OCI-LY1 (cell line): Measurements from ENCODE around the gene FRG2B.

Source experiments
- H2AFZ ChIP-seq: fragments of 200-600 bp; sonication (generic), shearing (Covaris generic); 2 replicates; pipeline ENCODE4 v1.6.0; 2014; ENCODE audit warnings: antibody characterized with exemption, mild to moderate bottlenecking, low read length
- H3F3A ChIP-seq: fragments of 200-600 bp; sonication (generic), shearing (Covaris generic); 2 replicates; pipeline ENCODE4 v1.6.0; 2014; ENCODE audit warnings: mild to moderate bottlenecking, antibody characterized with exemption, low read length, moderate library complexity; ENCODE audit not compliant: insufficient read depth
- H3K27ac ChIP-seq: fragments of 200-600 bp; sonication (generic); 2 replicates; pipeline ENCODE4 v1.5.1; 2014; ENCODE audit warnings: low read length, mixed run types, mild to moderate bottlenecking, low read depth; ENCODE audit not compliant: poor library complexity, severe bottlenecking
- H3K27me3 ChIP-seq: fragments of 200-600 bp; sonication (generic); 2 replicates; pipeline ENCODE4 v1.6.0; 2014; ENCODE audit warnings: antibody characterized with exemption, mild to moderate bottlenecking, low read length, moderate library complexity; ENCODE audit not compliant: insufficient read depth
- H3K36me3 ChIP-seq: fragments of 200-600 bp; sonication (generic); 2 replicates; pipeline ENCODE4 v1.6.1; 2014; ENCODE audit warnings: mild to moderate bottlenecking, antibody characterized with exemption, low read length, moderate library complexity, mixed read lengths; ENCODE audit not compliant: insufficient read depth
- H3K4me1 ChIP-seq: fragments of 200-600 bp; sonication (generic); 2 replicates; pipeline ENCODE4 v1.5.1; 2014; ENCODE audit warnings: mild to moderate bottlenecking, low read length, moderate library complexity; ENCODE audit not compliant: insufficient read depth, severe bottlenecking
- H3K4me2 ChIP-seq: fragments of 200-600 bp; sonication (generic), shearing (Covaris generic); 2 replicates; pipeline ENCODE4 v1.6.1; 2014; ENCODE audit warnings: low read length
- H3K4me3 ChIP-seq: fragments of 200-600 bp; sonication (generic); 2 replicates; pipeline ENCODE4 v1.5.1; 2014; ENCODE audit warnings: low read length, low read depth, mild to moderate bottlenecking, mixed read lengths; ENCODE audit not compliant: poor library complexity, severe bottlenecking
- H3K79me2 ChIP-seq: fragments of 200-600 bp; shearing (Covaris generic); 2 replicates; pipeline ENCODE4 v1.6.1; 2016; ENCODE audit warnings: mixed run types, low read length, mixed read lengths; ENCODE audit not compliant: insufficient read depth
- H3K9ac ChIP-seq: fragments of 200-600 bp; sonication (generic), shearing (Covaris generic); 2 replicates; pipeline ENCODE4 v1.6.1; 2014; ENCODE audit warnings: mild to moderate bottlenecking, low read length, mixed read lengths
- H3K9me2 ChIP-seq: fragments of 200-600 bp; sonication (generic), shearing (Covaris generic); 2 replicates; pipeline ENCODE4 v1.6.1; 2014; ENCODE audit warnings: low read depth, mild to moderate bottlenecking, low read length, mixed read lengths
- H3K9me3 ChIP-seq: fragments of 200-600 bp; shearing (Covaris generic); 2 replicates; pipeline ENCODE4 v1.6.1; 2014; ENCODE audit warnings: low read length, mixed read lengths
- H4K20me1 ChIP-seq: fragments of 200-600 bp; sonication (generic), shearing (Covaris generic); 2 replicates; pipeline ENCODE4 v1.6.0; 2016; ENCODE audit warnings: mild to moderate bottlenecking, low read length; ENCODE audit not compliant: insufficient read depth
- CTCF ChIP-seq: fragments of 200-600 bp; sonication (generic), shearing (Covaris generic); IDR thresholded peaks from 2 replicates; pipeline ENCODE4 v1.5.1; 2017; ENCODE audit warnings: mild to moderate bottlenecking, antibody characterized with exemption, low read length, moderate library complexity, mixed read lengths
- EZH2 ChIP-seq: fragments of 200-600 bp; sonication (generic), shearing (Covaris generic); IDR thresholded peaks from 2 replicates; pipeline ENCODE4 v1.8.0; 2017; ENCODE audit warnings: borderline replicate concordance, mixed run types, mild to moderate bottlenecking, antibody characterized with exemption, low read length, moderate library complexity, mixed read lengths

The FRG2B gene

GRCh38 chr10:133614830-133615580 lies 11.6 kb downstream of the FRG2B start:
- Histone ChIP-seq H3K9me3 (no peaks in the 10 kb centered on the region), H4K20me1 (no peaks in the 10 kb centered on the region), H3K36me3 (no peaks in the 10 kb centered on the region), H3K4me1 (no peaks in the 10 kb centered on the region), H3K9me2 (no peaks in the 10 kb centered on the region), H3K27ac (no peak overlapping the region), H3K79me2 (no peaks in the 10 kb centered on the region), H2AFZ (no peak overlapping the region), H3F3A (no peaks in the 10 kb centered on the region), H3K9ac (no peak overlapping the region), H3K4me2 (no peak overlapping the region), H3K27me3 (peaks cover 6% of the 10 kb centered on the region; the same call in 1 of the 2 replicates), H3K4me3 (no peak overlapping the region)
- TF ChIP-seq EZH2 (no peak), CTCF (no peak)

GRCh38 chr10:133613699-133614098 lies 12.9 kb downstream of the FRG2B start:
- Histone ChIP-seq H3K27ac (no peak overlapping the region), H3K9ac (no peak overlapping the region), H3F3A (no peaks in the 10 kb centered on the region), H3K4me3 (no peak overlapping the region), H3K4me2 (no peak overlapping the region), H2AFZ (no peak overlapping the region), H3K9me2 (no peaks in the 10 kb centered on the region), H3K79me2 (no peaks in the 10 kb centered on the region), H3K27me3 (peaks cover 6% of the 10 kb centered on the region; the same call in 1 of the 2 replicates), H3K36me3 (no peaks in the 10 kb centered on the region), H3K4me1 (peaks cover 8% of the 10 kb centered on the region), H3K9me3 (no peaks in the 10 kb centered on the region), H4K20me1 (no peaks in the 10 kb centered on the region)
- TF ChIP-seq EZH2, result no peak
- no peak for TF ChIP-seq CTCF

- Histone ChIP-seq H3K4me3 (no peak overlapping the region), H3K4me1 (peaks cover 8% of the 10 kb centered on the region), H3K36me3 (no peaks in the 10 kb centered on the region), H3K27me3 (peaks cover 8% of the 10 kb centered on the region; the same call in 1 of the 2 replicates), H3F3A (no peaks in the 10 kb centered on the region), H3K9me3 (0 out of 2 replicates have a peak, but pooled peaks cover 2% of the 10 kb centered on the region), H3K79me2 (no peaks in the 10 kb centered on the region), H4K20me1 (no peaks in the 10 kb centered on the region), H2AFZ (no peak overlapping the region), H3K27ac (no peak overlapping the region), H3K9me2 (no peaks in the 10 kb centered on the region), H3K9ac (no peak overlapping the region), H3K4me2 (no peak overlapping the region)
- TF ChIP-seq CTCF, result no peak
- TF ChIP-seq EZH2, result no peak
Measured at GRCh38 chr10:133611079-133611478, 15.5 kb downstream of the FRG2B start.
